Measurements from ENCODE around the gene CAD. TPM values are rescaled to one million over a fixed set of nuclear protein-coding genes. Genes with fewer than 3 reads are reported as not detected.

Gene CAD
- total and polyA plus RNA-seq, 9 of the 15 experiments (the other 6 are each of a cell fraction or from before 2014, with no cell fraction given): 7.5 to 126 (median 33.7) TPM

GRCh38 chr2:27247893-27248292, 30.7 kb downstream of the CAD start:
- ChIA-PET POLR2A (interaction anchor here (0.6 to 1.9 kb wide), 2 partner anchors 12 to 1431 kb away, joined by 4 read pairs; no protein-coding TSS in a partner anchor), CTCF (ENCODE audit: low intra/inter-chr PET ratio) (no interaction called here)
- Histone ChIP-seq H3K27me3 (ENCODE audit: control insufficient read depth in 2 of 2, insufficient read depth in 2 of 2, low read length in 2 of 2) (no peaks in the 10 kb centered on the region), H3K4me1 (replicated peaks in 1 of 2; ENCODE audit: control insufficient read depth in 2 of 2, insufficient read depth in 2 of 2, low read length in 2 of 2) (peaks cover 4 to 14% of the 10 kb centered on the region in 2 experiments), H3K36me3 (ENCODE audit: control insufficient read depth, insufficient read depth, low read length) (peaks cover 19% of the 10 kb centered on the region), H3K4me2 (ENCODE audit: insufficient read depth, low read length) (no peak overlapping the region), H3K79me2 (ENCODE audit: control insufficient read depth, insufficient read depth, low read length) (no peaks in the 10 kb centered on the region), H3K9me3 (replicated peaks; ENCODE audit: control insufficient read depth, insufficient read depth, low read depth, low read length) (no peaks in the 10 kb centered on the region), H2AFZ (ENCODE audit: low read depth, low read length) (no peak overlapping the region), H3K9me1 (ENCODE audit: control insufficient read depth, insufficient read depth, low read length) (no peaks in the 10 kb centered on the region), H3K9ac (ENCODE audit: insufficient read depth in 1 of 2, low read depth in 2 of 2, low read length in 2 of 2) (no peak overlapping the region), H4K20me1 (replicated peaks; ENCODE audit: control insufficient read depth, insufficient read depth, low read length) (0 out of 2 replicates have a peak, but pooled peaks cover 4% of the 10 kb centered on the region), H3K4me3 (no peak overlapping the region), H3K27ac (ENCODE audit: extremely low read depth, low read depth, low read length) (no peak overlapping the region)
- no TSS peak for BruUV-seq (replicated peaks)
- TF ChIP-seq ZKSCAN1 (IDR thresholded peaks at IDR 0.05; ENCODE audit: low read depth, low read length) (peak; percentile 88), POLR2A (conservative IDR thresholded peaks at IDR 0.05) (0 out of 2 replicates have a peak, but pooled peaks have one; percentile 48), E2F3 (CRISPR knock-in tag; IDR thresholded peaks at IDR 0.05) (no peak)
- in situ Hi-C loops (cut with MboI) (no loop called here), intact Hi-C loops (cut with micrococcal nuclease) (no loop called here)
- 52% methylated on average over 4 of the region's 4 CpGs for WGBS (ENCODE audit: insufficient coverage, low coverage, missing lambda C conversion rate)
- FAIRE-seq (no peak), ATAC-seq (no peak), DNase-seq (ENCODE audit: extremely low read depth in 1 of 4, low spot score in 3 of 4) (no peak)

GRCh38 chr2:27249159-27249890, 32.2 kb downstream of the CAD start:
- ChIA-PET CTCF (ENCODE audit: low intra/inter-chr PET ratio) (interaction anchor here (0.6 to 2.2 kb wide), 3 partner anchors 26 to 54 kb away, joined by 4 to 23 read pairs (median 18); no protein-coding TSS in a partner anchor), POLR2A (interaction anchor here (0.9 to 1.9 kb wide), 4 partner anchors 14 to 79 kb away, joined by 3 to 4 read pairs (median 4); no protein-coding TSS in a partner anchor)
- Histone ChIP-seq H3K9me1 (ENCODE audit: control insufficient read depth, insufficient read depth, low read length) (no peaks in the 10 kb centered on the region), H3K27ac (ENCODE audit: extremely low read depth, low read depth, low read length) (no peak overlapping the region), H3K27me3 (ENCODE audit: control insufficient read depth in 2 of 2, insufficient read depth in 2 of 2, low read length in 2 of 2) (no peaks in the 10 kb centered on the region), H3K4me3 (no peak overlapping the region), H3K4me1 (replicated peaks in 1 of 2; ENCODE audit: control insufficient read depth in 2 of 2, insufficient read depth in 2 of 2, low read length in 2 of 2) (peaks cover 4 to 15% of the 10 kb centered on the region in 2 experiments), H4K20me1 (replicated peaks; ENCODE audit: control insufficient read depth, insufficient read depth, low read length) (no peaks in the 10 kb centered on the region), H3K9me3 (replicated peaks; ENCODE audit: control insufficient read depth, insufficient read depth, low read depth, low read length) (no peaks in the 10 kb centered on the region), H2AFZ (ENCODE audit: low read depth, low read length) (peak overlapping the region; percentile 95), H3K36me3 (ENCODE audit: control insufficient read depth, insufficient read depth, low read length) (peaks cover 4% of the 10 kb centered on the region), H3K9ac (ENCODE audit: insufficient read depth in 1 of 2, low read depth in 2 of 2, low read length in 2 of 2) (peak overlapping the region in 1 of 2 experiments; percentile 39; a peak in 1 of 4 replicates), H3K79me2 (ENCODE audit: control insufficient read depth, insufficient read depth, low read length) (no peaks in the 10 kb centered on the region), H3K4me2 (ENCODE audit: insufficient read depth, low read length) (no peak overlapping the region)
- intact Hi-C loops (cut with micrococcal nuclease): no loop called here
- FAIRE-seq: no peak
- in situ Hi-C loops (cut with MboI): no loop called here
- WGBS (ENCODE audit: insufficient coverage, low coverage, missing lambda C conversion rate): 53% methylated on average over 11 of the region's 12 CpGs
- BruUV-seq (replicated peaks): no TSS peak
- no peak for DNase-seq (ENCODE audit: extremely low read depth in 1 of 4, low spot score in 3 of 4)
- no peak for ATAC-seq
- TF ChIP-seq RAD51 (IDR thresholded peaks at IDR 0.05; ENCODE audit: borderline replicate concordance, low read depth): no peak
- no peak for TF ChIP-seq DEAF1 (CRISPR knock-in tag; IDR thresholded peaks at IDR 0.05)
- no peak for TF ChIP-seq ZBTB8A (IDR thresholded peaks at IDR 0.05; ENCODE audit: partially characterized antibody)
- TF ChIP-seq POLR2AphosphoS2 (IDR thresholded peaks at IDR 0.05; ENCODE audit: low read length): no peak
- TF ChIP-seq DACH1 (IDR thresholded peaks at IDR 0.05; ENCODE audit: partially characterized antibody): no peak
- no peak for TF ChIP-seq ZEB2 (IDR thresholded peaks at IDR 0.05)
- no peak for TF ChIP-seq POLR2G (IDR thresholded peaks at IDR 0.05; ENCODE audit: low read depth, low read length)
- TF ChIP-seq TRIM25 (IDR thresholded peaks at IDR 0.05; ENCODE audit: borderline replicate concordance): no peak
- TF ChIP-seq DLX4 (CRISPR knock-in tag; IDR thresholded peaks at IDR 0.05): no peak
